CD4-positive, CD25-positive, alpha-beta regulatory T cell (primary cell): ENCODE results near the gene EREG. TPM values are rescaled to one million over a fixed set of nuclear protein-coding genes. Genes with fewer than 3 reads are reported as not detected.
A peak's percentile ranks its signal among the peaks of the same experiment; 100 is the strongest.

ENCODE experiments used
- ATAC-seq, 2 donors: fragments of 150-1000 bp; cut with Tn5 transposase; one replicate each; pipeline ENCODE4 v1.10.0; 2021; ENCODE audit warnings: low read depth in 2 of 2, moderate number of reproducible peaks in 2 of 2, moderate library complexity in 1 of 2
- DNase-seq, 3 donors: peaks; one replicate each; pipeline versions ENCODE4 v3.0.0 to v3.0.0-alpha.2; 2012 to 2022; ENCODE audit warnings: mixed read lengths in 1 of 3
- H3K27ac ChIP-seq: one replicate; pipeline ENCODE4 v1.7.0; 2013; ENCODE audit warnings: mild to moderate bottlenecking, low read length; ENCODE audit not compliant: insufficient read depth, poor library complexity, severe bottlenecking
- H3K27me3 ChIP-seq: one replicate; pipeline ENCODE4 v1.7.0; 2013; ENCODE audit warnings: low read length; ENCODE audit not compliant: control insufficient read depth, insufficient read depth
- H3K36me3 ChIP-seq: one replicate; pipeline ENCODE4 v1.7.0; 2013; ENCODE audit warnings: mild to moderate bottlenecking, low read length, moderate library complexity; ENCODE audit not compliant: control insufficient read depth, insufficient read depth
- H3K4me1 ChIP-seq: 2 replicates; pipeline ENCODE4 v1.7.0; 2013; ENCODE audit warnings: mild to moderate bottlenecking, low read length; ENCODE audit not compliant: insufficient read depth, control insufficient read depth, poor library complexity, severe bottlenecking
- H3K4me3 ChIP-seq: one replicate; pipeline ENCODE4 v1.7.0; 2013; ENCODE audit warnings: low read depth, mild to moderate bottlenecking, low read length, moderate library complexity
- H3K9me3 ChIP-seq, 2 experiments: 1 replicate in 1 of 2; 2 replicates in 1 of 2; pipeline ENCODE4 v1.7.0; 2013; ENCODE audit warnings: low read length in 2 of 2, mild to moderate bottlenecking in 1 of 2, moderate library complexity in 1 of 2; ENCODE audit not compliant: control insufficient read depth in 2 of 2
- H3K27ac Mint-ChIP-seq, 3 donors: one replicate each; pipeline ENCODE4 v1.8.0; 2020 to 2022; ENCODE audit warnings: mild to moderate bottlenecking in 3 of 3, mixed read lengths in 3 of 3, moderate library complexity in 2 of 3
- H3K27me3 Mint-ChIP-seq: one replicate; pipeline ENCODE4 v1.8.0; 2022; ENCODE audit warnings: mild to moderate bottlenecking, mixed read lengths
- H3K36me3 Mint-ChIP-seq: one replicate; pipeline ENCODE4 v1.8.0; 2020; ENCODE audit warnings: mixed read lengths
- H3K4me1 Mint-ChIP-seq, 4 donors: one replicate each; pipeline ENCODE4 v1.8.0; 2020 to 2022; ENCODE audit warnings: mixed read lengths in 4 of 4, mild to moderate bottlenecking in 1 of 4
- H3K4me3 Mint-ChIP-seq, 4 donors: one replicate each; pipeline ENCODE4 v1.8.0; 2020 to 2022; ENCODE audit warnings: mild to moderate bottlenecking in 4 of 4, mixed read lengths in 4 of 4, moderate library complexity in 3 of 4
- H3K9me3 Mint-ChIP-seq, 7 donors: one replicate each; pipeline ENCODE4 v1.8.0; 2020 to 2022; ENCODE audit warnings: mixed read lengths in 7 of 7, mild to moderate bottlenecking in 3 of 7, moderate library complexity in 2 of 7
- polyA plus RNA-seq, 4 donors: library from polyadenylated mRNA; unstranded; fragments of 300-500 nt; fragmentation: Illumina TruSeq; gene quantifications; one replicate each; pipeline ENCODE4 v1.2.3, GENCODE V29; 2021
- total RNA-seq: library from RNA; stranded (reverse); gene quantifications from one replicate; pipeline ENCODE4 v1.2.3, GENCODE V29; 2022

Gene EREG
- total and polyA plus RNA-seq, 5 donors from 2014 or later, result 1.0 TPM; not detected in 4

- DNase-seq (no peak), ATAC-seq (no peak)
- Histone ChIP-seq H3K27me3 (no peaks in the 10 kb centered on the region), H3K4me3 (no peak overlapping the region), H3K36me3 (no peaks in the 10 kb centered on the region), H3K27ac (no peak overlapping the region), H3K4me1 (no peaks in the 10 kb centered on the region), H3K9me3 (no peaks in the 10 kb centered on the region)
- H3K4me1 Mint-ChIP-seq, result no peaks in the 10 kb centered on the region
- H3K36me3 Mint-ChIP-seq, result no peaks in the 10 kb centered on the region
- H3K4me3 Mint-ChIP-seq, result no peak overlapping the region
- H3K27ac Mint-ChIP-seq, result no peak overlapping the region
- no peaks in the 10 kb centered on the region for H3K27me3 Mint-ChIP-seq
- peaks cover 0 to 8% (median 0%) of the 10 kb centered on the region in 7 donors for H3K9me3 Mint-ChIP-seq
Observed at GRCh38 chr4:74415602-74416300, 50.8 kb downstream of the EREG start.

DNA sequence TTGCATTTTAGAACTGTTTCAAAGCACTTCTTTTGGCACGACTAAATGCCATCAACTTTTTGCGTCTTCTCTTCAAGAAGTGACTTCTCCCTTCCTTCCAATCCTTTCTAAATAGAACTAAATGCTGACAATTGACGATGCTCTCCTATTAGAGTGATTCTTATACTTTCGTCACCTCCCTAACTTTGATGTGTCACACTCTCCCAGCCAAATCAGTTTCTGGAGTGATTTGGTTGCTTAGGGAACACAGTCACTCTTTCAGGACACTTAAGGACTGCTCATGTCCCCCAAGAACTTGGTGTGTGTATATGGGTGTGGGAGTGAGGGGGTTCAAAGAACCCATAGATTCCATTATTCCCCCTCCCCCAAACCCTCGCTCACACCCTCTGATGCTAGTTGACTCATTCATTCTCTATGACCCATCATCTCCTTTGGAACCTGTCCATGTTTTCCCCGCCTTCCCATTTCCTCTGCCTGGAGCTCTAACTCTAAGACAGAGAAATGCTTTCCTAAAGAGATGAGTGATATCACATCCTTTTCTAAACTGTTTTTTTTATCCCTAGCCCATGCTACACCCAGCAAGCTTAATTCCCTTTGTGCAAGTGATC lies 53.2 kb downstream of the EREG start:
- DNase-seq (no peak), ATAC-seq (no peak)
- H3K36me3 ChIP-seq, result no peaks in the 10 kb centered on the region
- Mint-ChIP-seq H3K27ac (no peak overlapping the region), H3K36me3 (no peaks in the 10 kb centered on the region), H3K4me3 (no peak overlapping the region), H3K4me1 (no peaks in the 10 kb centered on the region), H3K9me3 (peaks cover 0 to 8% (median 0%) of the 10 kb centered on the region in 7 donors), H3K27me3 (no peaks in the 10 kb centered on the region)
- no peaks in the 10 kb centered on the region for H3K27me3 ChIP-seq
- H3K4me3 ChIP-seq, result no peak overlapping the region
- no peak overlapping the region for H3K27ac ChIP-seq
- no peaks in the 10 kb centered on the region for H3K9me3 ChIP-seq
- no peaks in the 10 kb centered on the region for H3K4me1 ChIP-seq

- H3K36me3 Mint-ChIP-seq, result no peaks in the 10 kb centered on the region
- DNase-seq (no peak), ATAC-seq (no peak)
- no peak overlapping the region for H3K27ac ChIP-seq
- no peak overlapping the region for H3K27ac Mint-ChIP-seq
- no peaks in the 10 kb centered on the region for H3K4me1 Mint-ChIP-seq
- no peak overlapping the region for H3K4me3 ChIP-seq
- no peak overlapping the region for H3K4me3 Mint-ChIP-seq
- H3K9me3 Mint-ChIP-seq, result peaks cover 0 to 3% (median 0%) of the 10 kb centered on the region in 7 donors
- no peaks in the 10 kb centered on the region for H3K36me3 ChIP-seq
- no peaks in the 10 kb centered on the region for H3K27me3 ChIP-seq
- no peaks in the 10 kb centered on the region for H3K9me3 ChIP-seq
- no peaks in the 10 kb centered on the region for H3K4me1 ChIP-seq
- H3K27me3 Mint-ChIP-seq, result no peaks in the 10 kb centered on the region
Observed at GRCh38 chr4:74420863-74421262, 55.9 kb downstream of the EREG start.

DNA sequence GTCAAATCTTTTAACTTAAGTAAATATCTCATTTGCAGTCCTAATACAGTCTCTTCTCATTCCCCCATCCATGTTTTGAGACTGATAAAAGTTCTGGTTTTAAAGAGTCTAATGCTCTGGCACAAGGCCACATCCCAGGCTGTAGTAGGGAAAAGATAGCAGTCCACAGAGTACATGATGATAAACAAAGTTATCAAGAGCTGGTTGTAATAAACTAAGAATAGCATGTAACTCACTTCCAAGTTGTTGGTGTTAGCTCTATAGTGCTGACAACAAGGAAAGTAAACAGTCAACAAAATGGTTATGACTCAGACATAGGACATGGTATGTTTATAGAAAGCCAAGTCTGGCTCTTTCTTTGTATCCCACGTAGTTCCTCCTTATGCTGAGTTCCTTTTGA lies 58.2 kb downstream of the EREG start:
- Histone ChIP-seq H3K4me3 (no peak overlapping the region), H3K27me3 (no peaks in the 10 kb centered on the region), H3K36me3 (no peaks in the 10 kb centered on the region), H3K4me1 (no peaks in the 10 kb centered on the region), H3K9me3 (no peaks in the 10 kb centered on the region), H3K27ac (no peak overlapping the region)
- no peaks in the 10 kb centered on the region for H3K27me3 Mint-ChIP-seq
- H3K4me1 Mint-ChIP-seq, result no peaks in the 10 kb centered on the region
- peaks cover 0 to 2% (median 0%) of the 10 kb centered on the region in 7 donors for H3K9me3 Mint-ChIP-seq
- H3K36me3 Mint-ChIP-seq, result no peaks in the 10 kb centered on the region
- no peak overlapping the region for H3K4me3 Mint-ChIP-seq
- DNase-seq (no peak), ATAC-seq (no peak)
- H3K27ac Mint-ChIP-seq, result no peak overlapping the region

- ATAC-seq (no peak), DNase-seq (no peak)
- no peak overlapping the region for H3K27ac ChIP-seq
- H3K4me3 Mint-ChIP-seq, result no peak overlapping the region
- H3K9me3 ChIP-seq, result no peaks in the 10 kb centered on the region
- H3K27me3 Mint-ChIP-seq, result no peaks in the 10 kb centered on the region
- peaks cover 0 to 2% (median 0%) of the 10 kb centered on the region in 7 donors for H3K9me3 Mint-ChIP-seq
- no peak overlapping the region for H3K27ac Mint-ChIP-seq
- H3K4me1 ChIP-seq, result no peaks in the 10 kb centered on the region
- H3K4me1 Mint-ChIP-seq, result no peaks in the 10 kb centered on the region
- no peaks in the 10 kb centered on the region for H3K27me3 ChIP-seq
- no peak overlapping the region for H3K4me3 ChIP-seq
- no peaks in the 10 kb centered on the region for H3K36me3 Mint-ChIP-seq
- no peaks in the 10 kb centered on the region for H3K36me3 ChIP-seq
Observed at GRCh38 chr4:74424111-74424510, 59.2 kb downstream of the EREG start.

GRCh38 chr4:74426101-74426500 lies 61.2 kb downstream of the EREG start:
- Histone ChIP-seq H3K27me3 (no peaks in the 10 kb centered on the region), H3K4me3 (no peak overlapping the region), H3K27ac (no peak overlapping the region), H3K4me1 (no peaks in the 10 kb centered on the region), H3K9me3 (no peaks in the 10 kb centered on the region), H3K36me3 (no peaks in the 10 kb centered on the region)
- H3K9me3 Mint-ChIP-seq, result peaks cover 0 to 2% (median 0%) of the 10 kb centered on the region in 7 donors
- no peaks in the 10 kb centered on the region for H3K4me1 Mint-ChIP-seq
- H3K36me3 Mint-ChIP-seq, result no peaks in the 10 kb centered on the region
- H3K4me3 Mint-ChIP-seq, result no peak overlapping the region
- no peaks in the 10 kb centered on the region for H3K27me3 Mint-ChIP-seq
- DNase-seq (peak in 1 of 3 donors; percentile 48), ATAC-seq (peak in 1 of 2 donors; percentile 45)
- no peak overlapping the region for H3K27ac Mint-ChIP-seq

DNA sequence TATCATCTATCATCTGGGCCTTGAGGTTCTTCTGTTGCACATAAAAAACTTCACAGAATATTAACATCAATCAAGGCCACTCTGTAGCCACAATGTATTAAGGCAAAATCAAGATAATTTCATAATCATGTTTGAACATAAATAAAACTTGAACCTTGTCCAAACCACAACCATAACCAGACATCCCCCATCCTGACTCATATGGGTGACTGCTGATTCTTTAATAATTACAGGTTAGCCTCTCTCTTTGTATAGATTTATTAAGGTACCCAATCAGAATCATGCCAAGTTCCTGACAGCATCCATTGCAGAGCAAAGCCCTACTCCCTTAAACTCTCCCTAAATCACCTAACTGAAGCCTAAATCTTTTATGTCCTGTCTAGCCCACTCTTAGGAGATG lies 63.3 kb downstream of the EREG start:
- H3K27me3 ChIP-seq, result no peaks in the 10 kb centered on the region
- no peaks in the 10 kb centered on the region for H3K4me1 ChIP-seq
- H3K36me3 ChIP-seq, result no peaks in the 10 kb centered on the region
- no peaks in the 10 kb centered on the region for H3K27me3 Mint-ChIP-seq
- DNase-seq, result no peak
- H3K27ac ChIP-seq, result no peak overlapping the region
- H3K9me3 Mint-ChIP-seq, result no peaks in the 10 kb centered on the region
- H3K4me3 ChIP-seq, result no peak overlapping the region
- no peaks in the 10 kb centered on the region for H3K36me3 Mint-ChIP-seq
- H3K4me1 Mint-ChIP-seq, result no peaks in the 10 kb centered on the region
- H3K4me3 Mint-ChIP-seq, result no peak overlapping the region
- H3K9me3 ChIP-seq, result no peaks in the 10 kb centered on the region
- no peak overlapping the region for H3K27ac Mint-ChIP-seq
- ATAC-seq, result no peak
